H1 (cell line): ENCODE data around the gene KHSRP.

Source experiments
- CEBPB ChIP-seq: IDR thresholded peaks from 2 replicates; pipeline ENCODE4 v1.6.1; 2012; ENCODE audit warnings: low read depth, low read length
- CHD2 ChIP-seq: IDR thresholded peaks from 2 replicates; pipeline ENCODE4 v1.6.1; 2012; ENCODE audit warnings: low read length, improper control_type of control experiment
- JUND ChIP-seq: IDR thresholded peaks from 2 replicates; pipeline ENCODE4 v1.6.1; 2011; ENCODE audit warnings: mild to moderate bottlenecking, improper control_type of control experiment, low read length

GRCh38 chr19:6414793-6415590 is 9.6 kb downstream of the KHSRP start:
- no peak for TF ChIP-seq CHD2
- no peak for TF ChIP-seq CEBPB
- TF ChIP-seq JUND = no peak
